HG02798 (cell line): ENCODE measurements around the gene BSPH1.
"Not testable (repeated sequence)": the region's sequence is repeated elsewhere in the genome, so short reads cannot be mapped to it uniquely, and the experiment has no call there.

Experiments
- ATAC-seq: cut with Tn5 transposase; IDR thresholded peaks from one replicate; pipeline ENCODE4 v1.9.1; 2021; ENCODE audit warnings: mild to moderate bottlenecking; ENCODE audit not compliant: unreplicated experiment, poor library complexity

The BSPH1 gene

GRCh38 chr19:47949852-47950521, 42.0 kb downstream of the BSPH1 start:
- not testable (repeated sequence) for ATAC-seq

DNA sequence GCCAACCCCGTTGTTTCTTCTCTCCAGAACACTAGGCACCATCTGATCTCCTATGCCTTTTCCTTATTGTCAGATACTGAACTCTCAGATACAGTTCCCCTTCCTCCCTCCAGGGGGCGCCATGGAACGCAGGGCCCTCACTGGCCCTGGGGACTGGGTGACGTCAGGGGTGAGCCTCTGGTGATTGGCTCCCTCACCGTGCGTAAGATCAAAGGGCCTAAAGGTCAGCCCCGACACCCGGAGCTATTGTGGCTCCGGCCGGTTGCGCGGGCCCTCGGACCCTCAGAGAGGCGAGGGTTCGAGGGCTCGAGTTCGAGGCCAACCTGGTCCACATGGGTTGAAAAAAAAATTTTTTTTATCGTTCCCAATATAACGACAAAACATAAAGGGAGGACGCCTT, 63.4 kb downstream of the BSPH1 start:
- not testable (repeated sequence) for ATAC-seq

GRCh38 chr19:47920107-47920506, 71.9 kb downstream of the BSPH1 start:
- not testable (repeated sequence) for ATAC-seq
